ENCODE results near the gene PLD5.

DNA sequence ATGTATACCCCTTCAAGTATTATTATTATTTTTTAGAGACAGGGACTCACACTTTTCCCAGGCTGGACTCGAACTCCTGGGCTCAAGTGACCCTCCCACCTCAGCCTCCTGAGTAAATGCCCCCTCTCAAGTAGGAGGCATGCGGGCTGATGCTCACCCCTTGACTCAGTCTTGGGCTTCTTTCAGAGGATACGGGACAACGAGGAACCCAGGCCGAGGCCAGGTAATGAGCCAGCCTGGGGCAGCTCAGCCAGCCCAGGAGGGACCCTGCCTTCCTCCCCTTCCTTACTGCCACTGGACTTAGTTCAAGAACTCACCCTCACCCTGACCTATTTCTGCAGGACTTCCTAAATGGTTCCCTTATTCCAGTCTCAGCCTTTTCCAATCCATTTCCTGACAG, 327.6 kb downstream of the PLD5 start:
- TF ChIP-seq, protein P1, sequence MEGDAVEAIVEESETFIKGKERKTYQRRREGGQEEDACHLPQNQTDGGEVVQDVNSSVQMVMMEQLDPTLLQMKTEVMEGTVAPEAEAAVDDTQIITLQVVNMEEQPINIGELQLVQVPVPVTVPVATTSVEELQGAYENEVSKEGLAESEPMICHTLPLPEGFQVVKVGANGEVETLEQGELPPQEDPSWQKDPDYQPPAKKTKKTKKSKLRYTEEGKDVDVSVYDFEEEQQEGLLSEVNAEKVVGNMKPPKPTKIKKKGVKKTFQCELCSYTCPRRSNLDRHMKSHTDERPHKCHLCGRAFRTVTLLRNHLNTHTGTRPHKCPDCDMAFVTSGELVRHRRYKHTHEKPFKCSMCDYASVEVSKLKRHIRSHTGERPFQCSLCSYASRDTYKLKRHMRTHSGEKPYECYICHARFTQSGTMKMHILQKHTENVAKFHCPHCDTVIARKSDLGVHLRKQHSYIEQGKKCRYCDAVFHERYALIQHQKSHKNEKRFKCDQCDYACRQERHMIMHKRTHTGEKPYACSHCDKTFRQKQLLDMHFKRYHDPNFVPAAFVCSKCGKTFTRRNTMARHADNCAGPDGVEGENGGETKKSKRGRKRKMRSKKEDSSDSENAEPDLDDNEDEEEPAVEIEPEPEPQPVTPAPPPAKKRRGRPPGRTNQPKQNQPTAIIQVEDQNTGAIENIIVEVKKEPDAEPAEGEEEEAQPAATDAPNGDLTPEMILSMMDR (conservative IDR thresholded peaks at IDR 0.05; ENCODE audit: low read depth, low read length): no peak
- TF ChIP-seq EZH2 (IDR thresholded peaks at IDR 0.05; ENCODE audit: low read length, unreplicated experiment) (no peak), EZH2phosphoT487 (IDR thresholded peaks at IDR 0.05; ENCODE audit: borderline replicate concordance, low read length) (no peak)

Measured in PC-3 (cell line).